ENCODE data around the gene PCOLCE2. TPM values are rescaled to one million over a fixed set of nuclear protein-coding genes. Genes with fewer than 3 reads are reported as not detected.
A peak's percentile ranks its signal among the peaks of the same experiment; 100 is the strongest.

The PCOLCE2 gene
- total and polyA plus RNA-seq, 4 donors = 9.1 to 17.2 (median 13.3) TPM

GRCh38 chr3:142931222-142931621 is 42.3 kb upstream of the PCOLCE2 start:
- Histone ChIP-seq H3K27me3 (ENCODE audit: control insufficient read depth in 4 of 4, insufficient read depth in 4 of 4, low read length in 3 of 4) (no peaks in the 10 kb centered on the region), H3K9ac (ENCODE audit: low read depth in 1 of 2, low read length in 2 of 2) (no peak overlapping the region), H3K9me3 (ENCODE audit: control insufficient read depth in 4 of 4, low read length in 3 of 4) (no peaks in the 10 kb centered on the region), H3K4me1 (ENCODE audit: control insufficient read depth in 4 of 4, insufficient read depth in 4 of 4, low read length in 3 of 4) (peaks cover 5 to 50% (median 32%) of the 10 kb centered on the region in 4 donors), H3K27ac (ENCODE audit: low read depth in 1 of 2, low read length in 2 of 2) (no peak overlapping the region), H3K36me3 (ENCODE audit: control insufficient read depth in 4 of 4, insufficient read depth in 3 of 4, low read depth in 1 of 4, low read length in 3 of 4) (no peaks in the 10 kb centered on the region), H3K4me3 (ENCODE audit: low read depth in 1 of 3, low read length in 3 of 3) (no peak overlapping the region)
- DNase-seq (ENCODE audit: low spot score) = no peak
- TF ChIP-seq MAX (IDR thresholded peaks at IDR 0.05) = no peak
- TF ChIP-seq HNF4G (IDR thresholded peaks at IDR 0.05) = no peak
- TF ChIP-seq CTCF (IDR thresholded peaks at IDR 0.05; ENCODE audit: low read depth, low read length, missing input control) = no peak
- no peak for TF ChIP-seq SP1 (IDR thresholded peaks at IDR 0.05)
- TF ChIP-seq FOXA1 (IDR thresholded peaks at IDR 0.05) = no peak
- 88% methylated on average over 6 of the region's 6 CpGs for WGBS

GRCh38 chr3:142930463-142930862 is 41.6 kb upstream of the PCOLCE2 start:
- no peaks in the 10 kb centered on the region for H3K36me3 ChIP-seq (ENCODE audit: control insufficient read depth in 4 of 4, insufficient read depth in 3 of 4, low read depth in 1 of 4, low read length in 3 of 4)
- peaks cover 5 to 51% (median 33%) of the 10 kb centered on the region in 4 donors for H3K4me1 ChIP-seq (ENCODE audit: control insufficient read depth in 4 of 4, insufficient read depth in 4 of 4, low read length in 3 of 4)
- no peak overlapping the region for H3K27ac ChIP-seq (ENCODE audit: low read depth in 1 of 2, low read length in 2 of 2)
- H3K27me3 ChIP-seq (ENCODE audit: control insufficient read depth in 4 of 4, insufficient read depth in 4 of 4, low read length in 3 of 4) = no peaks in the 10 kb centered on the region
- H3K4me3 ChIP-seq (ENCODE audit: low read depth in 1 of 3, low read length in 3 of 3) = no peak overlapping the region
- no peaks in the 10 kb centered on the region for H3K9me3 ChIP-seq (ENCODE audit: control insufficient read depth in 4 of 4, low read length in 3 of 4)
- TF ChIP-seq ATF3 (IDR thresholded peaks at IDR 0.05) (no peak), CTCF (IDR thresholded peaks at IDR 0.05; ENCODE audit: low read depth, low read length, missing input control) (peak; percentile 14)
- DNase-seq (ENCODE audit: low spot score) = no peak
- WGBS = 41% methylated on average over 3 of the region's 3 CpGs
- no peak overlapping the region for H3K9ac ChIP-seq (ENCODE audit: low read depth in 1 of 2, low read length in 2 of 2)

- no peak overlapping the region for H3K9ac ChIP-seq (ENCODE audit: low read depth in 1 of 2, low read length in 2 of 2)
- TF ChIP-seq RAD21 (IDR thresholded peaks at IDR 0.05) (no peak), TAF1 (conservative IDR thresholded peaks at IDR 0.05) (no peak), CTCF (IDR thresholded peaks at IDR 0.05; ENCODE audit: low read depth, low read length, missing input control) (no peak), RXRA (IDR thresholded peaks at IDR 0.05) (no peak)
- no peaks in the 10 kb centered on the region for H3K27me3 ChIP-seq (ENCODE audit: control insufficient read depth in 4 of 4, insufficient read depth in 4 of 4, low read length in 3 of 4)
- DNase-seq (ENCODE audit: low spot score) = no peak
- no peaks in the 10 kb centered on the region for H3K36me3 ChIP-seq (ENCODE audit: control insufficient read depth in 4 of 4, insufficient read depth in 3 of 4, low read depth in 1 of 4, low read length in 3 of 4)
- H3K4me3 ChIP-seq (ENCODE audit: low read depth in 1 of 3, low read length in 3 of 3) = no peak overlapping the region
- 83% methylated on average over 3 of the region's 3 CpGs for WGBS
- peaks cover 5 to 51% (median 32%) of the 10 kb centered on the region in 4 donors for H3K4me1 ChIP-seq (ENCODE audit: control insufficient read depth in 4 of 4, insufficient read depth in 4 of 4, low read length in 3 of 4)
- H3K9me3 ChIP-seq (ENCODE audit: control insufficient read depth in 4 of 4, low read length in 3 of 4) = no peaks in the 10 kb centered on the region
- H3K27ac ChIP-seq (ENCODE audit: low read depth in 1 of 2, low read length in 2 of 2) = no peak overlapping the region
Measured at GRCh38 chr3:142929890-142930289, 41.0 kb upstream of the PCOLCE2 start.
